NCI-H526 (cell line): ENCODE data around the gene OPRM1.
"Not testable (repeated sequence)": the region's sequence is repeated elsewhere in the genome, so short reads cannot be mapped to it uniquely, and the experiment has no call there.

Experiments used
- DNase-seq, 2 experiments: peaks; one replicate each; lab custom pipeline; 2025; lab: John Stamatoyannopoulos, UW

Gene OPRM1

GRCh38 chr6:154239392-154239791 lies 200.4 kb downstream of the OPRM1 start:
- DNase-seq, result no peak

DNA sequence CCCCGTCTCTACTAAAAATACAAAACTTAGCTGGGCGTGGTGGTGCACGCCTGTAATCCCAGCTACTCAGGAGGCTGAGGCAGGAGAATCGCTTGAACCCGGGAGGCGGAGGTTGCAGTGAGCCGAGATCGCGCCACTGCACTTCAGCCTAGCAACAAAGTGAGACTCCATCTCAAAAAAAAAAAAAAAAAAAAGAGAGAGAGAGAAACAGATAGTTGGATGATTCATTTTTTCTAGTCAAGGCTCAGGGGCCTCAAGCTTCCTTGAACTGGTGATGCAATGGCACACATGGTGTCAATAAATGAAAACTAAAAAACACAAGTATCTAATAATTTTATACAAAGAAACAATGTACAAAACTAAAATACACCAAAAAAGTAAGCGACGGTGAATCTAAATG lies 202.0 kb downstream of the OPRM1 start:
- not testable (repeated sequence) for DNase-seq

GRCh38 chr6:154241581-154241980 lies 202.5 kb downstream of the OPRM1 start:
- no peak for DNase-seq

DNA sequence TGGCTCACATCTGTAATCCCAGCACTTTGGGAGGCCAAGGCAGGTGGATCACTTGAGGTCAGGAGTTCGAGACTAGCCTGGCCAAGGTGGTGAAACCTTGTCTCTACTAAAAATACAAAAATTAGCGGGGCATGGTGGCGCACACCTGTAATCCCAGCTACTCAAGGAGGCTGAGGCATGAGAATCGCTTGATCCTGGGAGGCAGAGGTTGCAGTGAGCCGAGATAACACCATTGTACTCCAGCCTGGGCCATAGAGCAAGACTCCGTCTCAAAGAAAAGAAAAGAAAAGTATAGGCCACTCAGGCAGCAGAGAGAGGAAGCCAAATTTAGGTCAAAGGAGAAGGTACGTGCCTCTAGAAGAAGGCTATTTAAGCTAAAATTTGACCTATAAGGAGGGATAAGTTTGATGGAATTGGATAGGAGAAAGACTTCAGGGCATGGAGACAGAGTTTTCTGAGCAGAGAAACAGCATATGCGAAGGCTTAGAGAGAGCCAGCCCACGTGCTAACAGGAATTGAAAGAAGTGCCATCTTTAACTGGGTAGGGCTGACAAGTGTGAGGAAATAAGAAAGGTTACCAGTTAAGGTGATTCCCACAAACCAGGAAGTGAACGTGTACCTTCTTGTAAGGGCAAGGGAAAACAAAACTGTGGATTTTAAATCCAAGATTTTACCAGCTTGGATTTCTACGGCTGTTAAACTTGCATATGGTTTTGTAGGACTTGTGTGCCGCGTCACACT lies 203.7 kb downstream of the OPRM1 start:
- DNase-seq, result no peak

GRCh38 chr6:154243793-154244750 lies 205.0 kb downstream of the OPRM1 start:
- peak in 1 of 2 experiments; percentile 9 for DNase-seq

GRCh38 chr6:154245506-154245905 lies 206.5 kb downstream of the OPRM1 start:
- no peak for DNase-seq

GRCh38 chr6:154246723-154247118 lies 207.7 kb downstream of the OPRM1 start:
- DNase-seq, result peak; percentile 82 to 88

- DNase-seq, result peak; percentile 74 to 80
These were observed 208.2 kb downstream of the OPRM1 start for GRCh38 chr6:154247119-154247861.

DNA sequence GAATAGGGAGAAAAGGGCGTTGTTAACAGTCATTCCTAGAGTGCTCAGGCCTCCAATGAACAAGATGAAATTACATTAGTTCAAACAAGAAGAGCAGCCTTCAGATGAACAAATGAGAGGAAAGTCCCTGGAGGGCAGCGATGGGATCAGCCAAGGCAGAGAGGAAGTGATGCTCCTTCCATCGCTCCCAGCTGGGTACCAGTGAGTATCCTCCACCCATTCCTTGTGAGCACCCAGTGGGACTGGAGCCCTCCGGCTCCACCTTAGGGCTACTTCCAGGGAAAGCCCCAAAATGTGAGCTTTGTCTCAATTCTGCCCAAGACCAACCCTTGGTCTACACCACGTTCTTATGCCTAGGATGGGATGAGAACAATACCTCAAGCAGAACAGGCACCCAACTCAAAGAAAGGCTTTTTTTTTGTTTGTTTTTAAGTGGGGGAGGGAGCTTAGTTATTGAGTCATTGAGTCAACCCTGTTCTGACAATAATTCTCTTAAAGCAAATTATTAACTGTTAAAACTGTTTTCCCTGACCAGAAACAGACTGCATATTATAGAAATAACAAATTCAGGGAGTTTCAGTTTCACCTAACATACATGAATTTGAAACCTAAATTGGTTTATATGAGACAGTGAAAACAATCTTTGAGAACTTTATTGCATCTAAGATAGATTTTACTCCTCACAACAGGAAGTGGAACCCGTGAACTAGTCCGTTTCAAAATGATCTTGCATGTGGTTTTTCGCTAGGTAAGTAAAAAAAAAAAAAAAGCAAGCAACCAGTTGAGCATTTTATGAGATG lies 210.7 kb downstream of the OPRM1 start:
- no peak for DNase-seq

- no peak for DNase-seq
These were observed 212.1 kb downstream of the OPRM1 start for GRCh38 chr6:154251116-154251515.

- DNase-seq, result no peak
These were observed 213.6 kb downstream of the OPRM1 start for GRCh38 chr6:154252678-154253077.

DNA sequence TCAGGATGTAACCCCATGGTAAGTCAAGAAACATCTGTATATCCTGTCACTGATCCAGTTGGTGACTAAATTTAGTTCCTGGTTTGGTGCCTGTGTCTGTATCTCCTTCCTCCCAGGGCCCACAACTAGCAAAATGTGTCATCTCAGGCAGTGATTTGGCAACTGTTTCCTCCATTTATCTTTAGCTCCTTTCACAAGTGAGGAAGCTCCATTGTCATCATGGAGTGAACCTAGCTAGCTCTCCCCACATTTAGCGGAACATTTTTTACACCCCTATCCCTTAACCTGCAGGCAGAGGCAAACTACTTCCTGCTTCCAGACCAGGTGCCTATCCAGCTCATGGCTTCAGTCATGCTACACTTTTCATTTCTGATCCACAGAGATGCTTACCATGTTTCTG lies 218.0 kb downstream of the OPRM1 start:
- DNase-seq, result no peak

DNA sequence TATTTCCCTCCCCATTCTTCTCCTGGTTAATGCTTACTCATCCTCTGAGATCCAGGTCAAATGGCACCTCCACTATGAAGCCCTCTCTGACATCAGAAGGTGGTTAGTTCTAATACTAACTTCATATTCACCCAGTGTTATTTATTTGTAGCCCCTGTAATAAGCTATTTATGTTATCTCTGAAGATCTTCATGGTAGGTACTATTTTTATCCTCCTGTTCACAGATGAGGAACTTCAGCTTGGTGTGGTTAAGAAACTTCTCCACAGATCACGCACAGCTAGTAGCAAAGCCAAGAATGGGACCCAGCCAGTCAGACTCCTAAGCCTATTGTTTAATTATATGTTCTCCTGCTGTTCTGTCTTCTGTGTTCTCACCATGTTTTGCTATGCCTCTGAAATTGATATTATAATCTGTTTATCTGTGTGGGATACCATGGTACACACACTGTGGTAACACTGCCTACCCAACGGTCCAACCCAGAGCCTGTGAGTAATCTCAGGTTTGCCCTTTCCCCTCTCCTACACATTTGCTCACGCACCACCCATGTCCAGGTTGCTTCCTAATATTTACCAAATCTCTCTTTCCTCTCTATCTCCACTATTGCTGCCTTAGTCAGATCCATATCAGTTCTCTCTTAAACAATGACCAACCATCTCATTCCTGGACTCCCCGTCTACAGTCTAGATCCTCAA lies 219.2 kb downstream of the OPRM1 start:
- DNase-seq, result no peak

GRCh38 chr6:154261688-154262397 lies 222.8 kb downstream of the OPRM1 start:
- no peak for DNase-seq

GRCh38 chr6:154266560-154267099 lies 227.6 kb downstream of the OPRM1 start:
- DNase-seq, result no peak

GRCh38 chr6:154267508-154268106 lies 228.6 kb downstream of the OPRM1 start:
- no peak for DNase-seq

DNA sequence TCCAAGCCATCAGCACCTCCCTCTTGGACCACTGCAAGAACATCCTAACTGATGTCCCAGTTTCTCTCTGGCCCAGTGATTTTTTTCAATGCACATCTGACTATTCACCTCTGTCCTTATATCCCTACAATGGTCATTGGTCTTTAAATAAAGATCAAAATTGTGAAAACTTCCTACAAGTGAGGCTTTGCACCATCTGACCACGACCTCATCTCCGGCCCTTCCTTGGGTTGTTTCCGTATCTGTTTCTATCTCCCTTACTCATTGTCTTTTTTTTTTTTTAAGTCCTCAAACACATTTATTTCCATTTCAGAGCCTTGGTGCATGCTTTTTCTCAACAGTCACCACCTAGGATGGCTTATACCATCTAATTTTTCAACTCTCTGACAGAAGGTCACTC lies 229.4 kb downstream of the OPRM1 start:
- DNase-seq, result no peak

GRCh38 chr6:154274168-154274567 lies 235.1 kb downstream of the OPRM1 start:
- DNase-seq, result no peak

DNA sequence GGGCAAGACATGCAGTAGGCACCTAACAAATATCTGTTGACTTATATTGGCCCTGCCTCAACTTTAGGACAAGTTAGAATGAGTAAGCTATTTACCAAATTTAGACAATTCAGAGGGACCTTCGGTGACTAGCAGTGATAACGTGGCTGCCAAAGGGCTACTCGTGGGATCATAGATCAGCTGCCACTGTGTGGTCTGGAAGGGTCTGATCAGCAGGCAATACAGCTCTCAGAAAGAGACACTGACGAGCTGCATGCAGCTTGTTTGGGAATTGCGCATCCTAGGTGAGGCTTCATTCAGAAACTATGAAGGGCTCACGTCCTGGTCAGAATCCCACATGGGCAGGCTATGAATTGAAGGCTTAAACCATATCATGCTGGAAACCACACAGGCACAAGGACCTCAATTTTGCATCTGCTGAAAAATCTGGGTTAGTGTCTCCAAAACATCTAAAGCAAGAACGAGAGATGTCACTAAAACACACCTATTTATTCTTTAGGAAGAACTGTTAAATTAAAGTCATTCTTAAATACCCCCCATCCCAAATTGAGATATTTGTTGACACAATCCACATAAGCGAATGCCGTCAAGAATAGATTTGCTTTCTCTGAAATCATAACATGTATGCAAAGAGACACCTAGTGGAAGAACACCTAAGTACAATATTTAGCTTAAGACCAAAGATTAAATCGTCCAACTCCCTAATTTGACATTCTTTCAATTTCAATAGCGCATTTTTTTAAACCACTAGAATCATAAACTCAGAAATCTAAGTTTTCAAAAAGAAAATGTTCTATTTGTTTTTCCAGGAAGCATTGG lies 238.0 kb downstream of the OPRM1 start:
- DNase-seq, result peak; percentile 10 to 71
